GM21576 (cell line): Measurements from ENCODE around the gene HS3ST3B1.

Experiments used
- ATAC-seq: cut with Tn5 transposase; IDR thresholded peaks from one replicate; pipeline ENCODE4 v1.9.1; 2021; ENCODE audit warnings: mild to moderate bottlenecking, moderate library complexity; ENCODE audit not compliant: unreplicated experiment

Gene HS3ST3B1

GRCh38 chr17:14352136-14352535 lies 51.3 kb downstream of the HS3ST3B1 start:
- no peak for ATAC-seq

GRCh38 chr17:14353861-14354474 lies 53.1 kb downstream of the HS3ST3B1 start:
- no peak for ATAC-seq

GRCh38 chr17:14354807-14355206 lies 53.9 kb downstream of the HS3ST3B1 start:
- ATAC-seq = no peak

- ATAC-seq = no peak
These were observed 54.7 kb downstream of the HS3ST3B1 start for GRCh38 chr17:14355556-14355955.

GRCh38 chr17:14359163-14360020 lies 58.5 kb downstream of the HS3ST3B1 start:
- ATAC-seq = peak; percentile 96

GRCh38 chr17:14360856-14361255 lies 60.0 kb downstream of the HS3ST3B1 start:
- ATAC-seq = no peak

GRCh38 chr17:14361470-14361869 lies 60.6 kb downstream of the HS3ST3B1 start:
- no peak for ATAC-seq

GRCh38 chr17:14361945-14362508 lies 61.1 kb downstream of the HS3ST3B1 start:
- no peak for ATAC-seq

- no peak for ATAC-seq
These were observed 65.3 kb downstream of the HS3ST3B1 start for GRCh38 chr17:14366199-14366598.

- ATAC-seq = no peak
These were observed 71.6 kb downstream of the HS3ST3B1 start for GRCh38 chr17:14372461-14372860.

- ATAC-seq = no peak
These were observed 72.2 kb downstream of the HS3ST3B1 start for GRCh38 chr17:14372905-14373613.

GRCh38 chr17:14373614-14374259 lies 72.9 kb downstream of the HS3ST3B1 start:
- ATAC-seq = no peak

- no peak for ATAC-seq
These were observed 73.4 kb downstream of the HS3ST3B1 start for GRCh38 chr17:14374268-14374667.

GRCh38 chr17:14376666-14377065 lies 75.8 kb downstream of the HS3ST3B1 start:
- no peak for ATAC-seq

- no peak for ATAC-seq
These were observed 80.7 kb downstream of the HS3ST3B1 start for GRCh38 chr17:14381606-14382005.

GRCh38 chr17:14387036-14387435 lies 86.2 kb downstream of the HS3ST3B1 start:
- no peak for ATAC-seq

GRCh38 chr17:14389681-14390080 lies 88.8 kb downstream of the HS3ST3B1 start:
- ATAC-seq = no peak

GRCh38 chr17:14393723-14394122 lies 92.8 kb downstream of the HS3ST3B1 start:
- ATAC-seq = no peak

- ATAC-seq = no peak
These were observed 94.4 kb downstream of the HS3ST3B1 start for GRCh38 chr17:14395255-14395654.

- no peak for ATAC-seq
These were observed 95.7 kb downstream of the HS3ST3B1 start for GRCh38 chr17:14396547-14396946.

GRCh38 chr17:14398766-14399165 lies 97.9 kb downstream of the HS3ST3B1 start:
- no peak for ATAC-seq
